NCI-H2171 (cell line): ENCODE measurements around the gene LAMA2.

Source experiments
- DNase-seq: peaks from one replicate; lab custom pipeline; 2025; lab: John Stamatoyannopoulos, UW

Gene LAMA2

DNA sequence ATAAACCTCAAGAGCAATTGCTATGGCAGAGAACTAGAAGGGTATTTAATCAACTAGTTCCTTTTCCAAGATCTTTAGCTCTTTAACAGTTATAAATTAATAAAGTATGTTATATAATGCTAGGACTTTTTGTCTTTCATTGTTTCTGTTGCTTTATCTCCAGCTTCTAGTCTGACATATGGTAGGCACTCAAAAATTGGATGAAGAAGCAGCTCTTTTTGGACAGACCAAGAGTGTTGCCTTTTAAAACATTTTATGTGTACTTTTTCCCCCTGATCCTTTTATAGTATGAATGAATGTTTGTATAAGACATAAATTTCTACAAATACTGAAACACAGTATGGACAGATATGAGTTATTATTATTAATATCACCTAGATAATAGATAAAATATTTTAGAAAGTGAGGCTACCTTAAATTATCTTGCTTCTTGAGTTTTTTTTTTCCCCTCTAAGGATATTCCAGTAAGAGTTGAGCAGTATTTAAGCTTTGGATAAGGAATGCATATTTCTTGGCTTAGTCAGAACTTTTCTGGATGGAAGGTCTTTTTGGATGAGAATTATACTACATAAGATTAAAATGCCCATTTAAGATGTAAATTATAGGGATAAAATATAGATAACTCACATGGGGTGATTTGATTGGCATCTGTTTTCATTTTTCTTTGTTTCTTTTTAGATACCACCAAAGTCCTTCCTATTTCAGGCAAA lies 16.6 kb downstream of the LAMA2 start:
- DNase-seq = no peak

DNA sequence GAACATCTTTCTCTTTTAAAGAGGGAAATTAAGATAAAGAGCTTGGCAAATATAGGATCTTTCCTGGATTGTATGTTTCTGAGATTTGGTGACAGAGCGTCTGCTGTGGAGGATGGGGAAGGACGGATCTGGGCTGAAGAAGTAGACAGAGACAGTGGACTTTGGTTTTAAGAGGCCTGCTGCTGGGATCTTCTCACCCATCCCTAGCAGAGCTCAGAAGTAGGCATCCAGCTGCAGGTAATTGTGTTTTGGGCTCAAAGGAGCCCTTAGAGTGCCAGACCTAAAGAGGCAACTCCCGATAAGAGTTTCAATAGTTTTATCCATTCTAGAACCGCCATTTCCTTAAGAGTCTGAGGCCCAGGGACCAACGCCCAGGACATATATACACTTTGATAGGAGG lies 20.8 kb downstream of the LAMA2 start:
- no peak for DNase-seq

GRCh38 chr6:128914051-128914450 lies 31.1 kb downstream of the LAMA2 start:
- DNase-seq = no peak

- DNase-seq = no peak
These were observed 35.9 kb downstream of the LAMA2 start for GRCh38 chr6:128918886-128919285.

DNA sequence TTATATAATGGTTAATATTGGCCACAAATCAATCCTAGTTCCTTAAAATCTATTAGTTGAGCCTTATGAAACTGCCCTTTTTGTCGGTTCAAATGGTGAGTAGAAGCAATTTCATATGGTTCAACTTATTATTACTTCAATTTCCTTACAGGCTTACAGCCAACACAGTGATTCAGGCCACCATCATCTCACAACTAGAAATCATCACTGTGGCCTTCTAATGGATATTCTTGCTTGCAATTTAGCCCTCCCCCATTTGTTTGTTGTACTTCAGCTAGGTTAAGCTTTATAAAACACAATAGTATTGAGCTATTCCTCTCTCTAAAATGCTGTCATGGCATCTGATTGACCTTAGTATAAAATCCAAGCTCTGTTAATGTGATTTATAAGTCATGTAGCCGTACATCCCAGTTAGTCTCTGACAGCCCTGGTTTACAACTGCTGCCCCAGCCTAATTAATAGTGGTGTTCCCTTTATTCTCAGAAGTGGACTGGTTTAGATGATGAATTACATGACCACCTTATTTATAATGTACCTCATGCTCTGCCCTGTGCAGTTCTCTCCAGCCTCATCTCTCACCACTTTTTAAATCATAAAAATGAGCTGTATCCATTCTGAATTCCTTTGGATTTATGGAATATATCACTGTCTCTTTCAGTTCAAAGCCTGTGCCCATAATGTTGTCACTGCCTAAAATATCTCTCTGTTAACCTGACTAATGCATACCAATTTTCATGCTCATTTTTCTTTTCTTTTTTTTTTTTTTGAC lies 36.7 kb downstream of the LAMA2 start:
- DNase-seq = no peak

DNA sequence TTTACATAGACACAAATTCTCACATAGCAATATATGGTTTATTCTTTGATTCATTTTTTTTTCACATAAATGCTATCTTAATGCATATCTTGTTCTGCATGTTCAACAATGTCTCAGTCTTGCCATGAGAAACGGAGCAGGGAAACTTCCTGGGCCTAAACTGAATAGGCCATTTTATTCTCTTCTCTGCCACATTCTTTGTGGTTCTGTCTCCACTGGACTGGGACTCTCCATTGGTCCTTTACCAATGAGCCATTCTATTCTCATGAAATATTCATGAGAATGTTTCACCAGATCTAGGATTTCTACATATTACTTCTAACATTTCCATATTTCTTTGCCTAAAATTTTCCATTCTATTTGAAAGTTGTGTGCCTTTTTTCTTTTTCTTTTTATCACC lies 42.8 kb downstream of the LAMA2 start:
- no peak for DNase-seq

DNA sequence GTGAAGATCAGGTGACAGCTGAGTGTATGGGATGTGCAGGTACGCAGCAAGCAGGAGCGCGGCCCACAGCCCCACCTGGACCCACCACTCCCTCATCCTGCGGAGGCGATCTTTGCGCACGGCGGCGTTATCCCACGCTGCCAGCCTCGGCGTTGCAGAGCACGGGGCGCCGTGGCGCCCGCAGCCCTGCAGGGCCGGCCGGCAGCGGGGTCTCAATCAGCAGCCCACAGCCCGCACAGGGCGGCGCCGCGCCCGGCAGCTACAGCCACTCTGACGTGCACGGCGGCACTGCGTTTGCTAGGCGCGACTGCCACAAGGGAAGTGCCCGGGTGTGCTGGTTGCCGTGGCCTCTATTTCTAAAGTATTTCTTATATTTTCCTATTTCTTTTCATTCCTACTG lies 46.9 kb downstream of the LAMA2 start:
- DNase-seq = no peak

GRCh38 chr6:128930321-128930720 lies 47.4 kb downstream of the LAMA2 start:
- DNase-seq = no peak

DNA sequence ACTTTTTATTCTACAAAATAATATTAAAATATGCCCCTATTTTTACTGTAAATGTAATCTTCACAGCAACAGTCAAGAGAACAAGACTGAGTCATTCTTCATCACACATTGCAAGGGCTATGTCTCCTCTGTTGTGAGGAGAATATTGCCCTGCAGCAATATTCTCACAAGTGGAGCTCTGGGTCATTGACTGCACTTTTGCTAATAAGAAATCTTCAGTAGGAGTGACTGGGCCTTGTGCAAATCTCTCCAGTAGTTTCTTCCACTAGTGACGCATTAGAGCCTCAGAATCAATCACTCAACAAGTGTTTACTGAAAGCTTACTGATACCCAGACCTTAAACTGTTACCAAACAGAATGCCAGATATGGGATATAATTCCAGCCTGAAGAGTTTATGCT lies 49.1 kb downstream of the LAMA2 start:
- no peak for DNase-seq

GRCh38 chr6:128950864-128951263 lies 67.9 kb downstream of the LAMA2 start:
- DNase-seq = no peak

- DNase-seq = no peak
These were observed 70.0 kb downstream of the LAMA2 start for GRCh38 chr6:128952902-128953301.

DNA sequence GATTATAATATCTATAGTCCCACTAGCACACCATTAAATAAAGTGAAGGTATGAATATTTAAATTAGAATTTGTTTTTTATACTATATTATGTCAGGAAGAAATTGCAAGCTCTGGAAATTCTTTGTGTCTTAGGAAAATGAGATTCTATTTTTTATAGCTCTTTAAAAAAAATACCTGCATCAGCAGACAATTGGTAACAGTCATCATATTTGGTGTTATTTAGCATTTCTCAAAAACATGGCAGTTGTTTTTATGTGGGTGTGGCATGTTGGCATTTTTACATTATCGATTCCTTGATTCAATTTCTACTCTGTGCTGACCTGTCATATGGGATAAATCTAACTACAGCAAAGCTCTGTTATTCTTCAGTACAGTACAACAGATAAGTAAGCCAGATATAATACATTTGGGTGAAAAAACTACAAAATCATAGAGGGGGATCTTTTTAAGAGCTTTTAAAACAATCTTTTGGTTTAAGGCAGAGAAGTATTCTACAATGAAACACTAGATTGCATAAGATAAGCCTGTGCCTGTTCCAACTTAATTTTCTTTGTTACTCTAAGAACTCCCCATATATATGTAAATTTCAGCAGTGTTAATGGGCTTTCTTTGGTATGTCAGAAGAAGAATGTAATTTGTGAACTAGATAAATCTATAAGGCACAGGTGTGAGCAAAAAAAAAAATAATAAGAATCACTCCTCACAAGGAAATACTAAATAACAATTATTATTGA lies 71.5 kb downstream of the LAMA2 start:
- DNase-seq = no peak

DNA sequence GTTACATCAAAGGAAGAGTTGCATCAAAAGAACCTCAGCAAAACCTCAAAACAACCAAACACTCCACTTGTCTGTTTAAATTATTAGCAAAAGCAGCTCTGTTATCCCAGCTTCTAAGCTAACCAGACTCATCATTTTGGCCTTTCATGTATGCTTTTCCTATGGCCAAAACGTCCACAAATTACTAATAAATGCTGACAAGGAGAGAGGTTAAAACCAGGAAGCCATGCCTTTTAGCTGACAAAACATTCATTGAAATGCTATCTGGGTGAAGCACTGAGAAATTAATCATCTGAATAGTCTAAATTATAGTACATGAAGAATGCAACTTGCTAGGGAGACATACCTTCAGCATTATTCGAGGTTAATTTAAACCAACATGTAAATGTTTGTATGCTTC lies 80.6 kb downstream of the LAMA2 start:
- DNase-seq = no peak

DNA sequence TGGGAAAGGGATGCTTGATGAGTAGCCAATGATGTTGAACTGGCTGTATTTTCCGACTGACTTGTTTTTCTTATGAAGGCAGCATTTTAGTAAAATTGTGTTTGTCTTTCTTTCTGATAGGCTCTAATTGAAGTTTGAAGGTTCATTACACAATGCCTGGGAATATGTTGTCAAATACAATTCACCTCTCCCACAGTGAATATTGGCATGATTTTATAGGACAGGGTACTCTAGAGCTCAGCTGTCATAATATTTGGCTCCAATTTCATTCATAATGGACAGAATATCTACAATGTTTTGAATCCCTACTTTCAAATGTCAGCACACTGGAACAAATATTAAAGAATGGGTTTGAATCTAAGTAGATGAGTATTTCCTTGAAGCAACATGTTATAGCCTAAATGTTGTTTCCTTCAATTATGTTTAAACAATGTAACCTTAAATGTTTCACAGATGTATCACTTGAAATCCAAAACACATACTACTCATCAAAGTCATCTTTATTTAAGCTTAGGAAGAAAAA lies 81.4 kb downstream of the LAMA2 start:
- DNase-seq = no peak

GRCh38 chr6:128964771-128965170 lies 81.8 kb downstream of the LAMA2 start:
- no peak for DNase-seq

DNA sequence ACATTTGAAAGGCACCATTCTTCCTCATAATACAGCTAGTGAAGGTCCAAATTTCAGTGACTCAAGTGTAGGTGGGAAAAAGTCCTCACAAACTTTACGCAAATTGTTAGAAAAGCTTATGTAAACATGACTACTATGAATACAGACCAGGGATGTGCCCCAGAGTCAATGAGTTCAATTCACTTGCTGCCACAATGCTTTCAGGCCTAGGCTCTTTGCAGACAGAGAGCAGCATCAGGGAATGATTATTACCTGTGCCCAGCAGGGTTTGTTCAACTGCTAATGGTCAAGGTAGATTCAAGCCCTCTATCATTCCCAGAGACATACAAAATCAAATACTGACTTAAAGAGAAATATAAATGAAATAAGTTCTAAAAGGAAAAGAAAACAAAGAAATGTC lies 84.0 kb downstream of the LAMA2 start:
- DNase-seq = no peak

DNA sequence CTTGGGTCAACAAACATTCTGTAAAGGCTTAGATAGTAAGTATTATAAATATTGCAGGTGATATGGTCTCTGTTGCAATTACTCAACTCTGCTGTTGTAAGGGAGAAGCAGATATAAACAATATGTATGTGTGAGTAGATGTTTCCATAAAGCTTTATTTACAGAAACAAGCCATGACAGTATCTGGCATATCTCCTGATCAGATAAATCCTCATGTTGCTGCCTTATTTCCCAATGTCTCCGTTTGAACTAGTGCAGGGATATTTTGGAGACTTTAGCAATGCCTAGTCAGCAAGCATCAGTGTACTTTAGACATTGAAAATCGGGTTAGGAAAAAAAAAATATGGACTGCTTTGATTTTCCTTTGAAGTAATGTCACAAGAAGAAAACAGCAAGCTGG lies 96.1 kb downstream of the LAMA2 start:
- no peak for DNase-seq

- DNase-seq = no peak
These were observed 98.8 kb downstream of the LAMA2 start for GRCh38 chr6:128981716-128982115.

DNA sequence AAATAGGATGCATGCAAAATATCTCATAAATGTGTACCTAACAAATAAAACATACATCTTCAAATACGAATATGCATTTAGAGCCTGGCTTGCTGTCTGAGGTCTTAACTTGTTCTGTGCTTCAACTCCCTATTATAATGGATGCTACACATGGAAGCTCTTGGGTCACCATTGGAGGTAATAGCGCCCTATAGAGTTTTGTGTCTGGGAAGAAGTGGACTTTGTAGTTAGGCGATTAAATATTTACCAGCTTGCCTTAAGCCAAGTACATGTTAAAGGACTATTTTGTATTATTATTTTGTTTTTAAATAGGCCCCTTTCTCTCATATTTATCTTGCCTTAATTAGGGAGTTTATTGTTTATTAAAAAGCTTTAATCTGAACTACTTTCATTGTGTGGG lies 107.4 kb downstream of the LAMA2 start:
- DNase-seq = no peak

DNA sequence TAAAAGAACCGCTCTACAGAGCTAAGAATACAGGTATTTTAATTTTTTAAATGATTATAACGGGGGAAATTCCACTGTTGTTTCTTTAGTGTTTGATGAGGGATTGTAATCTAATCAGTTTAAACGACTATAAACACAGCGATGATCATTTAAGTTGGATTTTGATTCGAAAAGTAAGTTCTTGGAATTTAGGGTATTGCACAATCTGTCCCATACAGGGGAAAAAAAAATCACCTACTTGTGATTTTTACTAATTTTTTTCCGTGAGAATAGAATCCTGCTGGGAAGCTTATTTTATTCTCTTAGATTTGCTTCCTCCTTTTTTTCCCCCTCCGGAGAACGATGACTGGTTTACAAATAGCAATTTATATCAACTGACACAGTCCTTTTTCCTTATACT lies 108.0 kb downstream of the LAMA2 start:
- no peak for DNase-seq

DNA sequence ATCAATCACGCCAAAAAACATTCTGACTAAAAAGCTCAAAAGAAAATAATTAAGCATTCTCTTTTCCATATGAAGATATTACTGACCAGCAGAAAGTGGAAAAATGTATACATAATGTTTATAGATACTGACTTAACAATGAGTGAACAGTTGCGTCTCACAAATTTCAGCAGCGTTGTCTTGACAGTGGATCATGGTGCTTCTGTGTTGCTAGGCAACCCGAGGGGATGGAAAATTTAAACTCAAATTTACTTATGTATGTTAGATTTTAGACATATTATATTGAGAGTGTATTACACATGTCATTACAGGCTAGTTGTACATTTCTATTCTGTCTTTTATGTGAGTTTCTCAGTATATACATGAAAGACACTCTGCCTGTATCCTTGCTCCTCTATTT lies 110.2 kb downstream of the LAMA2 start:
- DNase-seq = no peak

- DNase-seq = no peak
These were observed 114.9 kb downstream of the LAMA2 start for GRCh38 chr6:128997880-128998279.
